Left cardiac atrium (tissue), 4 donors: ENCODE results near the gene PLCB4. TPM values are rescaled to one million over a fixed set of nuclear protein-coding genes. Genes with fewer than 3 reads are reported as not detected.

ENCODE experiments used
- ATAC-seq, 2 donors: fragments of 200-7000 bp; cut with Tn5 transposase; one replicate each; pipeline ENCODE4 v1.9.1; 2020; ENCODE audit warnings: mild to moderate bottlenecking in 2 of 2, moderate library complexity in 2 of 2
- DNase-seq: peaks from one replicate; pipeline ENCODE4 v3.0.0-alpha.2; 2020
- intact Hi-C, 2 donors: fragments of 100-400 bp; cut with DNase I; formaldehyde crosslinking; loops; one replicate each; pipeline versions ENCODE4 v1.14.1 to v1.15.1; 2022 to 2023
- total RNA-seq, 2 donors: library from RNA; stranded (reverse); fragmentation: NEBNext Ultra II Directional; extraction: Animal tissue kit (Norgen Biotek cat#: 25700); gene quantifications; one replicate each; pipeline ENCODE4 v1.2.1, GENCODE V29; 2021
- donor health status: DM: no; HTN: yes; CAD: no.
- donor health status: DM: no; HTN: yes; CAD: no; lungs with severe emphysema.
- donor health status: DM: yes; HTN: yes; CAD: no.
- donor health status: Dilated cardiomyopathy.

Gene PLCB4
- total RNA-seq, 2 donors from 2014 or later = 29.7 to 33.4 TPM

- ATAC-seq = peak; percentile 67 to 84
- DNase-seq = no peak
- intact Hi-C loops = no loop called here
Measured at GRCh38 chr20:9279918-9280401, 211.1 kb downstream of the PLCB4 start.

DNA sequence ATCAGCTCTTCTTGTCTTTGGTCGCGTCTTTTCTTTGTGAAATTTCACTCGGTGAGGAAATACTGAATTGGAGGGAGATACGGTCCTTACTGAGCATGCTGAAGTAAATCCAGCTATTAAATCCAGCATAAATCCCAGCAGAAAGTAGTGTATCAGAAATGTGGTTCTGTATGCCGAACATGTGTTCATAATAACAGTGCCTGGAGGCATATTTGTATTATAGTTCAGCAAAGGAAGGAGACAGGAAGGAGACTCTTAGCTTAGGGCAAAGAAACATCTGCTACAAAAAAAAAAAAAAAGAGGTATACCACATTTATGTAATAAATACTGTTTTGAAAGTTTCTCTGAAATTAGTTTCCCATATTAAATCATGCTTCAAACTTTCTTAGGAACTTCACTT is 211.8 kb downstream of the PLCB4 start:
- ATAC-seq (no peak), DNase-seq (no peak)
- intact Hi-C loops = no loop called here

GRCh38 chr20:9281803-9282202 is 212.9 kb downstream of the PLCB4 start:
- ATAC-seq (no peak), DNase-seq (no peak)
- intact Hi-C loops = no loop called here

DNA sequence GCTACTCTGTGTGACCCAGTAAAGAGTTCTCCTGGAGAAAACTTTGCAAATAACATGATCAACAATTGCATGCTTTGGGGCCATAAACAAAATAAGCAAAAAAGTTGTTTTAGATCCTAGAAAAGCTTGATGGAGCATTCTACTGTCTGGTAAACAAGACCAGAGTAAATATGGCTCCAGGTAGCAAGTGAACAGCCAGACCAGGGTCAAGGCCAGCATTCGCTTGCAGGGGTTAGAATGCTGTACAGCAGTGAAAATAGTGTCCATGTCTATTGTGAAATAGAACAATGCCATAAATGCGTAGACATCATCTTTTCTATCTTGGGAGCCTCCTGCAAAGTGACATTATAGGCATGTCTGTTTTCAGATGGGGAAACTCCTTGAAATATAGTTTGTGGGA is 216.7 kb downstream of the PLCB4 start:
- intact Hi-C loops = no loop called here
- ATAC-seq = no peak
- no peak for DNase-seq

DNA sequence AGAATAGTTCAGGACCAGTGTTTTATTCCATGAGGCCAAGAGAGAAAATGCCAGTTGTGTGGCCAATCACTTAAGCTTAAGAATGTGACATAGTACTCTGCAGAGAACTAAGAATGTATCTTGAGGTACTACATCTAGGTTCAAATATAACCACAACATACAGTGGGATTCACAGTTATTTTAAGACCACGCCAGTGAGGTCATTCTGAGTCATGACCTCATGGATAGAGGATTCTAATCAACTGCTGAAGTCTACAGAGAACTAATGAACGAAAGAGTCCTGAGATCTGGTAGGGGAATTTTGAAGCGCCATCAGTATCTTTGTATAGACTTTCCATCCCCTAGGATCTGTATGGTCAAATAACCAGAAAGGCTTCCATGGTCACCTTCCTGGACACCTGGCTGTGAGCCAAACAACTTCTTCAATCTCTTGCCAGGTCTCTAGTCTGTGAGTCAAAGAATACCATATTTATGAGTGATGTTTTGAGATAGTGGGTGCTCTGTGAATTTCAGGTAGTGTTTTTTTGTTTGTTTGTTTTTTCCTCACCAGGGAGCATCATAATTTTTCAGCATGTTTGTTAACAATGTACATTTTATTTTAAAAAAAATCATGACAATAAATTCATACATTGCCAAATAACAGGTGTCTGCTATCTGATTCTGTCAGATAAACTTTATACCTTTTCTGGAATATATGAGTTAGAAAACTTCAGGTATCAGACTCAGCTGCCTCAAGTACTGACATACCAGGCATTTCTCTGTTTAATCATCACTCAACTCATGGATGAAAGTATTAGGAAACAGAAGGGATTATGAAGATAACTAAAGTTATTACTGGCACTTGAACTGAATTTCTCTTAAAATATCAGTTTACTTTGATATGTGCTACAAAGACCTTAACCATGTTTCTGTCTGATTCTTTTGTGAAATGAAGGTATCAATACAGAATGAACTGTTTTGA is 217.9 kb downstream of the PLCB4 start:
- DNase-seq = no peak
- ATAC-seq = peak in 1 of 2 donors; percentile 38
- intact Hi-C loops = no loop called here

GRCh38 chr20:9287826-9288225 is 218.9 kb downstream of the PLCB4 start:
- intact Hi-C loops = no loop called here
- DNase-seq (no peak), ATAC-seq (no peak)

DNA sequence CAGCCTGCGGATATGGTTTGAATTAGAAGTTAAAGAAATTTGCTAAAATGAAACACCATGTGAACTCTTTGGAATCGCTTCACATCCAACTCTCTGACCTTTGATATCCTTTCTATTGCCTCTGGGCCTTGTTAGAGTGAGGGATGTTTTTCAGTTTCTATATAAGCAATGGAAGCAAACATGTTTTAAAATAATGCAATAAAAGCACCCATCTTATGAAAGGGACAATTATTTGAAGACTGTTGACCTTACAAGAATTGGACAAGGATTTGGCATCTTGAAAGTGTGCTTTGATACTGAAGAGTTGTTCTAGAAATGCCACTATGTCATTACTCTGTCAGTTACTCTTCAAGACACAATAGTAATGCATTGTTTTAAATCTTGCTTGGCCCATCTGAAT is 221.4 kb downstream of the PLCB4 start:
- ATAC-seq (no peak), DNase-seq (no peak)
- intact Hi-C loops = no loop called here

GRCh38 chr20:9293145-9293544 is 224.3 kb downstream of the PLCB4 start:
- no peak for ATAC-seq
- intact Hi-C loops = no loop called here
- DNase-seq = no peak

- ATAC-seq = no peak
- intact Hi-C loops = no loop called here
Measured at GRCh38 chr20:9294041-9294440, 225.2 kb downstream of the PLCB4 start.

GRCh38 chr20:9298906-9299305 is 230.0 kb downstream of the PLCB4 start:
- intact Hi-C loops = no loop called here
- DNase-seq (no peak), ATAC-seq (no peak)

More at GRCh38 chr20:9294041-9294440, 225.2 kb downstream of the PLCB4 start:
- DNase-seq = no peak

GRCh38 chr20:9300080-9300479 is 231.2 kb downstream of the PLCB4 start:
- no peak for DNase-seq
- ATAC-seq = no peak
- intact Hi-C loops = no loop called here

- intact Hi-C loops = no loop called here
- no peak for DNase-seq
- ATAC-seq = no peak
Measured at GRCh38 chr20:9300534-9300933, 231.6 kb downstream of the PLCB4 start.

DNA sequence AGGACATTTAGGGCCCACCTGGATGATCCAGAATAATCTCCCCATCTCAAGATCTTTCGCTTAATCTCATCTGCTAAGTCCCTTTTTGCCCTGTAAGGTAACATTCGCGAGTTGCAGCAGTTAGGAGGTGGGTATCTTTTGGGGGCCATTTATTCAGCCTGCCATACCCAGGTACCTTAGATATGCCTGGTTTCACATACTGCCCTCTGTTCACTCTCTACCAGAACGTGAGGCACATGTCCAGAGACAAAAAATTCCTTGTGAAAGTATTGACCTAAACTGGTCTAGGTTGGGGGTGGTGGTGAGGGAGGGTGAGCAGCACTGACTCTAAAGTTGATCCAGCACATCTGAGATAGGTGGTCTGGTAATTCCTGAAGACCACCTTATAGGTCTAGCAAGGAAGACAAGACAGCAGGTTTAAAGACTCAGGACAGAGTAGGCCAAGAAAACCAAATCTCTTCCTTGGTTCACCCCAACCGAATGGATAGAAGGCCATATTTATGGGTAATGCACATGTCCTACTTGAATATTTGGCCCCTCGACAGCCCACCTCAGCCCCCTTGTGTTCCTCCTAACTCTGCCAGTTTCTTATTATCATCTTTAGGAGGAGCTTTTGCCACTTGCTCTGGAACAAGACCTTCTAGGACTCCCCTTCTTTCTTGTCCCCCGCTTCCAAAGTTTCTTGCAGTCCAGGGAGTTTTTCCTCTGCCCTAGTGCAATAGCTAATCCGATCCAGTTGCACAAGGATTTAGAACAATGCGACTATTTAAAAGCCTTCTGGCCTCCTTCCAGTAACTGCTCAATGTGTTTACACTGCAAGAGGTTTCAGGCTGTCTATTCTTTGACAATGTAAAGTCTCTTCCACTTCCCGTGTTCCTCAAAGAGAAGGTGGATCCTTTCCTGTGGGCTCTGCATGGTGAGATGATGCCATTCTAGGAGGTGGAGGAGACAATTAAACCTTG is 232.5 kb downstream of the PLCB4 start:
- DNase-seq (no peak), ATAC-seq (peak in 1 of 2 donors; percentile 86)
- intact Hi-C loops = no loop called here

DNA sequence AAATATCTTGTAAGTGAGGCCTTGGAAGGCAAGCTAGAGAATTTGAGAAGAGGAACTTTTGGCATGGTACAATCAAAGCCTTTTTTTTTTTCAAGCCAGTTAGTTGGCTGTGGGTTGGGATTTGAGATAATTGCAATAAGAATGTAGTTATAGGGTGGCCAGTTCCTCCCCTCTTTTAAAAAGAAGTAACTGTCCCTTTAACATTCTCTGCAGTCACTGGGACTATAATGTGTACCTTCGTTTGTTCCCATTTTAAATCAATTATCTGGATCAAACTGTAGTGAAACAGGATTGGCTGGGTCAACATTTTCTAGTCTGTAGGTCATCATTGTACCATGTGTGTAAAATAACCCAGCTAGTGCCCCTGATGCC is 233.2 kb downstream of the PLCB4 start:
- peak in 1 of 2 donors; percentile 26 for ATAC-seq
- no peak for DNase-seq
- intact Hi-C loops = no loop called here

DNA sequence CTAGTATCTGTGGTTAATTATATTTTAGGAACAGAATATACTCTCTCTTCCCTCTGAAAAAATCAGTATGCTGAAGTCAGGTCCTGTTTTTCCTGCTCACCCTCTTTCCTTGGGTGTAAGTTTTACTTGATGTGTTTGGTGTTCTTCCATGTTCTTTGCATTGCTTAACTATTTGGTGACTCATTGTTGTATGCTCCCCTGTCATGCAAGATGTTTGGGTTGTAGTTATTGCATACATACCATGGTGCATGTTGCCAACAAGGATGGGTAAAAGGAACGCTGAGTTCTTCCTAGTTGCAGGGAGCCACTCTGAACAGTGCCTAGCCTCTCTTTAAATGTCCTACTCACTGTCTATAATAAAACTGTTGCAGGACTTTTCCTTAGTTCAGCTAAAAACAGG is 237.6 kb downstream of the PLCB4 start:
- ATAC-seq (no peak), DNase-seq (no peak)
- intact Hi-C loops = no loop called here

DNA sequence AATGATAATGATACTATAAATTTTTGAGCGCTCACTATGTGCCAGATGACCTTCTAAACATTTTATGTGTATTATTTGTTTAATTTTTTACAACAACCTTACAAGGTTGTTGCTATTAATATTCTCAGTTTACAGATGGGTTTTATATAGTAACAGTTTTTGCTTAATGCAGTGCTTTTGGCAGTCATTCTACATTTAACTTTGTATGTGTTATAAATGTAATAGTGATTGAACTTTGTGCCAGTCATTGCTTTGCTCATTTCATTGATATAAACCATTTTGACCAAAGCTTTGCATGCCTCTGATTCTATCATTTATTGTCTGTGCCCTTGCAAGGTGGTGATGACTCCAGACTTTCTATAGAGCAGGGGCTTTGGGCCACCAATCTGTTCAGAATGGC is 239.2 kb downstream of the PLCB4 start:
- ATAC-seq (no peak), DNase-seq (no peak)
- intact Hi-C loops = no loop called here

DNA sequence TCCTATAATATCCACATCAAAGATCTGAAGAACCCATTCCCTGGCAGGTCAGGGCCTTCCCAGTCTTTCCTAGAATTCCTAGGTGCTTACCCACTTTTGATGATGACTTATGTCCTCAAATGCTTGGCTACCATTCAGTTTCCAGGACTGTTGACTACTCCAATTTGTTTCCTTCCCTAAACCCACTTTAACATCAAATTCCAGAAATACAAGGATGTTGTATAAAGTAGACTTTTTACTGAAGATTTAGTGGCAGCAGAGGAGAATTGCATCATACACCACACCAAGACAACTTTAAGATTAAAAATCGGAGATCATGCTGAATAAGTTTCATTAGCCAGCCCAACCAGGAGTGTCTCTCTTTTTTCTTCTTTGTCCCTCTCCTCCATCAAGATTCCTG is 242.2 kb downstream of the PLCB4 start:
- DNase-seq (no peak), ATAC-seq (no peak)
- intact Hi-C loops = no loop called here

DNA sequence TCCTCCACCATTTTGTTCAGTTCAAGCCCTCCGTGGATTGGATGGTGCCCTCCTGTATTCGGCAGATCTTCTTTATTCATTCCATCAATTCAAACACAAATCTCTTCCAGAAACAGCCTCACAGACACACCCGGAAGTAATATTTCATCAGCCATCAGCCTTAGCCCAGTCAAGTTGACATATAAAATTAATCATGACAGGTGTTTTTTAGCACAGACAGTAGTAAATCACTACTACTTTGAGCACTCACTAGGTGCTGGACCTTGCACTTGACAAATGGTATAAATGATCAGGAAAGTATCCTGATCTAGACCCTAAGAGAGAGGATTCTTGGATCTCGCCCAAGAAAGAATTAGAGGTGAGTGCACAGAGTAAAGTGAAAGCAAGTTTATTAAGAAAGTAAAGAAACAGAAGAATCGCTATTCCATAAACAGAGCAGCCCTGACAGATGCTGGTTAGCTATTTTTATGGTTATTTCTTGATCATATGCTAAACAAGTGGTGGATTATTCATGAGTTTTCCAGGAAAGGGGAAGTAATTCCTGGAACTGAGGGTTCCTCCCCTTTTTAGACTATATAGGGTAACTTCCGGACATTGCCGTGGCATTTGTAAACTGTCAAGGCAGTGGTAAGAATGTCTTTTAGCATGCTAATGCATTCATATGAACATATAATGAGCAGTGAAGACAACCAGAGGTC is 250.9 kb downstream of the PLCB4 start:
- DNase-seq (no peak), ATAC-seq (peak in 1 of 2 donors; percentile 21)
- intact Hi-C loops = no loop called here

GRCh38 chr20:9321007-9321406 is 252.1 kb downstream of the PLCB4 start:
- intact Hi-C loops = no loop called here
- no peak for ATAC-seq
- no peak for DNase-seq
